Globus pallidus (tissue), 1 donor: ENCODE data around the gene OSBP2.

Source experiments
- DNase-seq: peaks from one replicate; pipeline ENCODE4 v3.0.0-alpha.2; 2015; ENCODE audit warnings: low spot score

OSBP2 gene

GRCh38 chr22:30869667-30870395 lies 175.2 kb downstream of the OSBP2 start:
- DNase-seq = no peak

- DNase-seq = no peak
Observed at GRCh38 chr22:30870451-30871345, 176.0 kb downstream of the OSBP2 start.

- DNase-seq = no peak
Observed at GRCh38 chr22:30871391-30872284, 177.0 kb downstream of the OSBP2 start.

GRCh38 chr22:30872285-30873041 lies 177.8 kb downstream of the OSBP2 start:
- peak; percentile 54 for DNase-seq

- DNase-seq = no peak
Observed at GRCh38 chr22:30873086-30873650, 178.5 kb downstream of the OSBP2 start.

GRCh38 chr22:30873661-30874060 lies 179.0 kb downstream of the OSBP2 start:
- DNase-seq = no peak

- no peak for DNase-seq
Observed at GRCh38 chr22:30874431-30875370, 180.0 kb downstream of the OSBP2 start.

GRCh38 chr22:30875481-30876215 lies 181.0 kb downstream of the OSBP2 start:
- DNase-seq = peak; percentile 64

- DNase-seq = no peak
Observed at GRCh38 chr22:30876221-30876751, 181.6 kb downstream of the OSBP2 start.

- peak; percentile 62 for DNase-seq
Observed at GRCh38 chr22:30876915-30877553, 182.4 kb downstream of the OSBP2 start.

- DNase-seq = peak; percentile 31
Observed at GRCh38 chr22:30877662-30878515, 183.2 kb downstream of the OSBP2 start.

GRCh38 chr22:30878516-30879414 lies 184.1 kb downstream of the OSBP2 start:
- DNase-seq = no peak

- no peak for DNase-seq
Observed at GRCh38 chr22:30879415-30879797, 184.7 kb downstream of the OSBP2 start.

- DNase-seq = no peak
Observed at GRCh38 chr22:30880181-30880601, 185.5 kb downstream of the OSBP2 start.

- no peak for DNase-seq
Observed at GRCh38 chr22:30880847-30881246, 186.2 kb downstream of the OSBP2 start.
